CD8-positive, alpha-beta memory T cell (primary cell): Measurements from ENCODE around the gene IRGQ. TPM values are rescaled to one million over a fixed set of nuclear protein-coding genes. Genes with fewer than 3 reads are reported as not detected.

Source experiments
- CTCF ChIA-PET: fragments of 350-600 bp; sonication (Branson Sonifier 250); formaldehyde crosslinking; loops from one replicate; lab custom pipeline; 2021; ENCODE audit warnings: antibody characterized with exemption; lab: Charles Lee
- POLR2A ChIA-PET: fragments of 350-600 bp; sonication (Branson Sonifier 250); formaldehyde crosslinking; loops from one replicate; lab custom pipeline; 2021; ENCODE audit warnings: antibody characterized with exemption; lab: Charles Lee
- DNase-seq, 5 donors: peaks; one replicate each; pipeline versions ENCODE4 v3.0.0 to v3.0.0-alpha.2; 2020 to 2022; ENCODE audit warnings: mixed read lengths in 1 of 5
- H3K27ac ChIP-seq: one replicate; pipeline ENCODE4 v1.7.0; 2013; ENCODE audit warnings: low read depth, mild to moderate bottlenecking, low read length, moderate library complexity
- H3K27me3 ChIP-seq: 2 replicates; pipeline ENCODE4 v1.7.0; 2013; ENCODE audit warnings: low read length, mild to moderate bottlenecking; ENCODE audit not compliant: insufficient read depth, poor library complexity, severe bottlenecking
- H3K36me3 ChIP-seq: 2 replicates; pipeline ENCODE4 v1.7.0; 2013; ENCODE audit warnings: mild to moderate bottlenecking, low read length, moderate library complexity; ENCODE audit not compliant: insufficient read depth
- H3K4me1 ChIP-seq: 2 replicates; pipeline ENCODE4 v1.7.0; 2013; ENCODE audit warnings: mild to moderate bottlenecking, low read length, moderate library complexity; ENCODE audit not compliant: insufficient read depth
- H3K4me3 ChIP-seq: 2 replicates; pipeline ENCODE4 v1.7.0; 2013; ENCODE audit warnings: mild to moderate bottlenecking, low read length
- H3K9me3 ChIP-seq: 2 replicates; pipeline ENCODE4 v1.7.0; 2013; ENCODE audit warnings: mild to moderate bottlenecking, low read length
- H3K27ac Mint-ChIP-seq, 8 donors: one replicate each; pipeline ENCODE4 v1.8.0; 2020 to 2021; ENCODE audit warnings: mixed read lengths in 8 of 8, mild to moderate bottlenecking in 6 of 8, inconsistent platforms in 3 of 8, moderate library complexity in 3 of 8
- H3K27me3 Mint-ChIP-seq, 2 donors: one replicate each; pipeline ENCODE4 v1.8.0; 2020 to 2021; ENCODE audit warnings: mixed read lengths in 2 of 2, mild to moderate bottlenecking in 1 of 2, moderate library complexity in 1 of 2
- H3K36me3 Mint-ChIP-seq, 3 donors: one replicate each; pipeline ENCODE4 v1.8.0; 2020 to 2021; ENCODE audit warnings: mixed read lengths in 3 of 3, inconsistent platforms in 1 of 3, mild to moderate bottlenecking in 1 of 3
- H3K4me1 Mint-ChIP-seq, 3 donors: one replicate each; pipeline ENCODE4 v1.8.0; 2020 to 2021; ENCODE audit warnings: mixed read lengths in 3 of 3, inconsistent platforms in 1 of 3, mild to moderate bottlenecking in 1 of 3
- H3K4me3 Mint-ChIP-seq, 7 donors: one replicate each; pipeline ENCODE4 v1.8.0; 2020 to 2021; ENCODE audit warnings: mixed read lengths in 7 of 7, mild to moderate bottlenecking in 6 of 7, moderate library complexity in 4 of 7, inconsistent platforms in 2 of 7
- H3K9me3 Mint-ChIP-seq, 5 donors: one replicate each; pipeline ENCODE4 v1.8.0; 2020 to 2022; ENCODE audit warnings: mixed read lengths in 5 of 5, mild to moderate bottlenecking in 3 of 5, moderate library complexity in 2 of 5, inconsistent platforms in 1 of 5
- polyA plus RNA-seq: library from polyadenylated mRNA; unstranded; fragments of 300-500 nt; fragmentation: Illumina TruSeq; gene quantifications from one replicate; pipeline ENCODE4 v1.2.3, GENCODE V29; 2021
- total RNA-seq, 2 experiments: library from RNA; stranded (reverse); gene quantifications; one replicate each; pipeline ENCODE4 v1.2.3, GENCODE V29; 2021

The IRGQ gene
- total and polyA plus RNA-seq, 3 experiments from 2014 or later = 2.2 to 30.2 (median 25.4) TPM

DNA sequence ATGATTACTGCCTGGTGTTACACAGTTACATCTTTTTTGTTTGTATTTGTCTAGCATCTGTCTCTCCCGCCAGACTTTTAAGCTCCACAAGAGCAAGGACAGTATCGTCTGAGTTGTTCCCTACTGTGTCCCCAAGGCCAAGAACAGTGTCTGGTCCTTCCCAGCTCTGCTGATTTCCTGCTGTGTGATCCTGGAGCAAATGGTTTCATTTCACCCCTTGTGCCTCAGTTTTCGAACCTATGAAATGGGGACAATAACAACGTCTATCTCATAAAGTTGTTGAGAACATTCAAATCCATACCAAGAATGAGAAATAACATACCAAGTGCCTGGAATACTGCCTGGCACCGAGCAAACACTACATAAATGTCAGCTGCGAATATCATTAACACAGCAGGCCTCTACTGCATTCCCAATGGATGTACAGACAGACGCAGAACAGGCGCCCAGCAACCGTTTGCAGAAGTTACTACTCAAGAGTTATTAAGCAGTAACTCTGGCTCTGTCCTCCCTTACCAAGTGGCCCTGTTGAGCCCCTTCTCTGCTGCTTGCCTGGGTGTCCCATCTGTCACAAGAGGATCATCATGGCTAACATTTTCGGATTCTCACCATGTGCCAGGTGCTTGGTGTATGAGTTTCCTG lies 32.0 kb downstream of the IRGQ start:
- Histone ChIP-seq H3K9me3 (no peaks in the 10 kb centered on the region), H3K36me3 (no peaks in the 10 kb centered on the region), H3K4me3 (no peak overlapping the region), H3K4me1 (peaks cover 47% of the 10 kb centered on the region), H3K27ac (no peak overlapping the region), H3K27me3 (no peaks in the 10 kb centered on the region)
- no peak for DNase-seq
- POLR2A ChIA-PET = interaction anchor here (2.0 kb wide), 1 partner anchor 31 kb away, joined by 8 read pairs; the partner anchor contains the start of genes IRGQ and ZNF576
- Mint-ChIP-seq H3K4me1 (peaks cover 47 to 64% (median 61%) of the 10 kb centered on the region in 3 donors), H3K27me3 (peaks cover 0 to 3% of the 10 kb centered on the region in 2 donors), H3K36me3 (peaks cover 0 to 17% (median 7%) of the 10 kb centered on the region in 3 donors), H3K27ac (peak overlapping the region; percentile 89 to 98 (median 94)), H3K9me3 (no peaks in the 10 kb centered on the region), H3K4me3 (peak overlapping the region in 4 of 7 donors; percentile 0 to 12 (median 4))
- CTCF ChIA-PET = interaction anchor here (0.9 to 5.8 kb wide), 3 partner anchors 9 to 31 kb away, joined by 3 to 34 read pairs (median 4); partner anchors contain the start of genes IRGQ and ZNF576

DNA sequence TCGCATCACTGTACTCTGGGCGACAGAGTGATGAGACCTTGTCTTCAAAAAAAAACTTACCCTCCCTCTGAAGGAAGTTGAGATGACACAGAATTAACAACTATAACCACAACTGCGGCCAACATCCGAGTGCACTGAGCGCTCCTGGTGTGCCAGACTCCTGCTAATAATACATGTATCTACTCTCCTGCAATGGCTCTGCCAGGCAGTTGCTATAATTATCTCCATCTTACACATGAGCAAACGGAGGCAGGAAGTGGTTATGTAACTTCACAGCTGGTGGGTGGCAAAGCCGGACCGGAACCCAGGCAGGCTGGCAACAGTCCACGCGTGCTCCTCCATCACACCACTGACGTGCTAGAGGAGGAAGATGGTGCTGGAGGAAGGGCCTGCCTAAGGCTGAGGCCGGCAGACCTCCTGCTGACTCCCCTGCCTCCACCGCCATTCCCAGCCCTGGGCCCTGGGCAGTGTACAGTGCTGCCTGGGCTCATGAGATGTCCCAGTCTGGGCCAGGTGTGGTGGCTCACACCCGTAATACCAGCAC lies 33.2 kb downstream of the IRGQ start:
- Histone ChIP-seq H3K27me3 (no peaks in the 10 kb centered on the region), H3K36me3 (peaks cover 4% of the 10 kb centered on the region), H3K9me3 (no peaks in the 10 kb centered on the region), H3K4me1 (peaks cover 47% of the 10 kb centered on the region), H3K4me3 (peak overlapping the region; percentile 70), H3K27ac (peak overlapping the region; percentile 75)
- peaks cover 0 to 3% of the 10 kb centered on the region in 2 donors for H3K27me3 Mint-ChIP-seq
- peak overlapping the region; percentile 89 to 98 (median 94) for H3K27ac Mint-ChIP-seq
- peaks cover 0 to 23% (median 8%) of the 10 kb centered on the region in 3 donors for H3K36me3 Mint-ChIP-seq
- POLR2A ChIA-PET = interaction anchor here (0.7 to 2.0 kb wide), 3 partner anchors 12 to 55 kb away, joined by 3 to 8 read pairs (median 3); partner anchors contain the start of genes IRGQ, PINLYP, XRCC1 and ZNF576
- H3K4me1 Mint-ChIP-seq = peaks cover 47 to 61% (median 60%) of the 10 kb centered on the region in 3 donors
- peak; percentile 74 to 93 (median 79) for DNase-seq
- H3K9me3 Mint-ChIP-seq = no peaks in the 10 kb centered on the region
- H3K4me3 Mint-ChIP-seq = peak overlapping the region; percentile 32 to 82 (median 68)
- CTCF ChIA-PET = interaction anchor here (5.8 kb wide), 1 partner anchor 32 kb away, joined by 34 read pairs; the partner anchor contains the start of genes IRGQ and ZNF576

DNA sequence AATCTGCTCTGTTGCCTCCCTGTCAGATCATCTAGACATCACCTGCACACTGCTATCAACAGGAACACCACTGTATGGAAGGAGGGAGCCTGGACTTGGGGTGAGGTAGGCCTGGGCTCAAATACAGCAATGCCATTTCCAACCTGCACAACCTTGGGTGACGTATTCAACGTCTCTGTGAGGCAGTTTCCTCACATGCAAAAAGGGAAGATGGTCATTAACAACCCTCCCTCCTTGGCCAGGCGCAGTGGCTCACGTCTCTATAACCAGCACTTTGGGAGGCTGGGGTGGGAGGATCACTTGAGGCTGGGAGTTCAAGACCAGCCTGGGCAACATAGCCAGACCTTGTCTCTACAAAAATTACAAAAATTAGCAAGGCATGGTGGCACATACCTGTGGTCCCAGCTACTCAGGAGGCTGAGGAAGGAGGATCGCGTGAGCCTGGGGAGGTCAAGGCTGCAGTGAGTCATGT lies 33.7 kb downstream of the IRGQ start:
- H3K27me3 Mint-ChIP-seq = peaks cover 0 to 3% of the 10 kb centered on the region in 2 donors
- H3K27me3 ChIP-seq = no peaks in the 10 kb centered on the region
- peaks cover 0 to 24% (median 10%) of the 10 kb centered on the region in 3 donors for H3K36me3 Mint-ChIP-seq
- H3K4me1 Mint-ChIP-seq = peaks cover 47 to 61% (median 60%) of the 10 kb centered on the region in 3 donors
- H3K36me3 ChIP-seq = peaks cover 9% of the 10 kb centered on the region
- DNase-seq = peak in 1 of 5 donors; percentile 17
- peak overlapping the region; percentile 32 to 82 (median 68) for H3K4me3 Mint-ChIP-seq
- H3K9me3 ChIP-seq = no peaks in the 10 kb centered on the region
- POLR2A ChIA-PET = interaction anchor here (0.7 to 2.0 kb wide), 4 partner anchors 13 to 72 kb away, joined by 3 to 8 read pairs (median 4); partner anchors contain the start of genes IRGQ, PINLYP, XRCC1 and ZNF576
- no peaks in the 10 kb centered on the region for H3K9me3 Mint-ChIP-seq
- CTCF ChIA-PET = interaction anchor here (5.8 kb wide), 1 partner anchor 33 kb away, joined by 34 read pairs; the partner anchor contains the start of genes IRGQ and ZNF576
- H3K4me3 ChIP-seq = peak overlapping the region; percentile 70
- peaks cover 47% of the 10 kb centered on the region for H3K4me1 ChIP-seq
- H3K27ac ChIP-seq = peak overlapping the region; percentile 75
- H3K27ac Mint-ChIP-seq = peak overlapping the region; percentile 89 to 98 (median 94)

DNA sequence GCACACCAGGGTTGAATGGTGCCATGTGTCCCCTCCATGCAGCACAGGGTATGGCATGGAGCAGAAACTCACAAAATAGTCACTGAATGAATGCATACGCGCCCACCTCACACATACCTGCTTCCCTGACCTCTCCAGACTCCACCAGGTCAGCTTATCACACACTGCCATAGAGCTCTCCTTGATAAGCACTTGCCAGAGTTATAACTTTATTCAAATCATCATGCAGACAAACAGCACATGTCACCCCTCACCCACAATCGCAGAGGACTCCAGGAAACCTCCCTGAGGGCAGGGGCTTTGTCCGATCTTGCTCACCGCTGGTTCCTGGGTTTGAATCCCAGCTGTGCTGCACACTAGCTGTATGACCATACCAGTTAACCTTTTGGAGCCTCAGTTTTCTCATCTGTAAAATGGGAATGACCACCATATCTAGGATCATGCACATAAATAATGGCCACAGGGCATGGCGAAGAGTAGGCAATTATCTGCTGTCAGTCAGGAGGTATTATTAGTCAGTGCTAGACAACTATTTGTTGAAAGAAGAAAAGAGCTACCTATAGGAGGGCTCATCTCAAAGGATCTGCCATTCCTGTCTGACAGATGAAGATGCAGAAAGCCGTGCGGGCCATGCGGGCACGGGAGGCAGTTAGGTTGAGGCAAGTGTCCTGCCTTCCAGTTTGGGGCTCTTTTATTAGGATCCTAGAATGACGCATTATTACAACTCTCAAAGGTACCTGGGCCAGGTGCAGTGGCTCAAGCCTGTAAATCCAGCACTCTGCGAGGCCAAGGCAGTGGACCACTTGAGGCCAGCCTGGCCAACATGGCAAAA lies 34.6 kb downstream of the IRGQ start:
- Histone ChIP-seq H3K4me3 (peak overlapping the region; percentile 70), H3K27me3 (no peaks in the 10 kb centered on the region), H3K36me3 (peaks cover 10% of the 10 kb centered on the region), H3K4me1 (peaks cover 47% of the 10 kb centered on the region), H3K9me3 (no peaks in the 10 kb centered on the region), H3K27ac (no peak overlapping the region)
- POLR2A ChIA-PET = interaction anchor here (0.7 kb wide), 1 partner anchor 72 kb away, joined by 6 read pairs; no protein-coding TSS in a partner anchor
- H3K4me3 Mint-ChIP-seq = peak overlapping the region in 4 of 7 donors; percentile 11 to 69 (median 46)
- peaks cover 0 to 3% of the 10 kb centered on the region in 2 donors for H3K27me3 Mint-ChIP-seq
- peaks cover 0 to 26% (median 11%) of the 10 kb centered on the region in 3 donors for H3K36me3 Mint-ChIP-seq
- CTCF ChIA-PET = interaction anchor here (1.3 to 5.8 kb wide), 2 partner anchors 25 to 34 kb away, joined by 3 to 34 read pairs; partner anchors contain the start of genes IRGQ and ZNF576
- no peaks in the 10 kb centered on the region for H3K9me3 Mint-ChIP-seq
- peaks cover 44 to 56% (median 55%) of the 10 kb centered on the region in 3 donors for H3K4me1 Mint-ChIP-seq
- no peak for DNase-seq
- peak overlapping the region; percentile 89 to 98 (median 94) for H3K27ac Mint-ChIP-seq

DNA sequence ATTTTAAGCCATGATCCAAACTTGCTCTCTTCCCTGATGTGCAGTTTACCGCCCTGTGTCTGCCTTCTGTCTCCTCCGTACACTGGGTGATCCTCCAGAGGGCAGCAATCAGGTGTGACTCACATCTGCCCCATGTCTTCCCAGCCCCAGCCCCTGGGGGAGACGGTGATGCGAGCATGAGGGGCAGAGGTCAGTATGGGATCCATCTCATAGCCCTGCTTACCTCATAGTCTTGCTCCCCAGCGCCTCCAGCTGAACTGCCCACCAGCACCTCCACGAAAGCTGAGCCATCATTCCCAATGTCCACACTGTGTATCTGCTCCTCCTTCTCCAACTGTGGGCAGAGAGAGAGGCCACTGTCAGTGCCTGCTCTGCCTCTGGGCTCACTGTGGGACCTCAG lies 35.2 kb downstream of the IRGQ start:
- Histone ChIP-seq H3K4me3 (no peak overlapping the region), H3K9me3 (no peaks in the 10 kb centered on the region), H3K27me3 (no peaks in the 10 kb centered on the region), H3K27ac (no peak overlapping the region), H3K4me1 (peaks cover 47% of the 10 kb centered on the region), H3K36me3 (peaks cover 10% of the 10 kb centered on the region)
- Mint-ChIP-seq H3K27ac (peak overlapping the region in 7 of 8 donors; percentile 33 to 95 (median 89)), H3K4me1 (peaks cover 45 to 56% (median 55%) of the 10 kb centered on the region in 3 donors), H3K27me3 (peaks cover 0 to 3% of the 10 kb centered on the region in 2 donors), H3K9me3 (no peaks in the 10 kb centered on the region), H3K4me3 (peak overlapping the region in 1 of 7 donors; percentile 61), H3K36me3 (peaks cover 0 to 28% (median 11%) of the 10 kb centered on the region in 3 donors)
- POLR2A ChIA-PET = no interaction called here
- no peak for DNase-seq
- CTCF ChIA-PET = interaction anchor here (1.3 to 5.8 kb wide), 2 partner anchors 24 to 34 kb away, joined by 3 to 34 read pairs; partner anchors contain the start of genes IRGQ and ZNF576

DNA sequence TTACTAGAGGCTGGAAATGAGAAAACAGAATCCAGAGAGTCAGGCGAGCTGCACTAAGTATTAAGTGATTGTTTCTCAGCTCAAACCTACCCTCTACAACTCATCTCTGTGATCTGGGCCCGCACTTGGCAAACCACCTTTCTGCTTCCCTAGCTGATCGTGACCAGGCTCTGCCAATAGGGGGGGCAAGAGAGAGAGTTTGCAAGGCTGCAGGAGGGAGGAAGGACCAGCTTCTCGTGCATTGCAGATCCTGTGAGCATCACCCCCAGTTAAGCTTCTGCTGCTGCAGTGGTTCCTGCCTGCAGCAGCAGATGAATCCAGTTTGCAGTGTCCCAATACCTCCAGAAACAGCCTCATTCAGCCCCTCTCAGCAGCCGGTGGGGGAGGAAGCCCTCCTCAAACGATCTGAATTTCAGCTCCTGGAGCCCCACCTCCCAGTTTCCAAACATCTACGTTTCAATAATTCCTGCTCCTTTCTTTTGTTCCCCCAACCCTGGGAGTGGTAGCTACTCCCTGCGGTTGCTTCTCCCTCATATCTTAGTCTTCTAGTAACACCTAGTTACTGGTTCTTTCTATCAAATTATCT lies 40.7 kb downstream of the IRGQ start:
- H3K27me3 ChIP-seq = no peaks in the 10 kb centered on the region
- H3K4me3 ChIP-seq = no peak overlapping the region
- CTCF ChIA-PET = interaction anchor here (0.6 to 6.9 kb wide), 33 partner anchors 8 to 123 kb away, joined by 3 to 124 read pairs (median 5); partner anchors contain the start of genes ETHE1, IRGQ, PHLDB3 and PINLYP
- Mint-ChIP-seq H3K4me3 (peak overlapping the region in 1 of 7 donors; percentile 28), H3K27me3 (no peaks in the 10 kb centered on the region), H3K4me1 (peaks cover 16 to 20% (median 18%) of the 10 kb centered on the region in 3 donors), H3K36me3 (peaks cover 5 to 62% (median 8%) of the 10 kb centered on the region in 3 donors), H3K27ac (peak overlapping the region; percentile 25 to 86 (median 58)), H3K9me3 (no peaks in the 10 kb centered on the region)
- H3K36me3 ChIP-seq = peaks cover 43% of the 10 kb centered on the region
- POLR2A ChIA-PET = interaction anchor here (0.9 to 1.5 kb wide), 4 partner anchors 22 to 199 kb away, joined by 3 to 23 read pairs (median 4); partner anchors contain the start of genes IRGQ, ZNF575 and ZNF576
- peak; percentile 74 to 87 (median 77) for DNase-seq
- peaks cover 9% of the 10 kb centered on the region for H3K4me1 ChIP-seq
- no peak overlapping the region for H3K27ac ChIP-seq
- no peaks in the 10 kb centered on the region for H3K9me3 ChIP-seq
